ENCODE data around the gene ZNF770.

GRCh38 chr15:34976743-34977142, 11.3 kb downstream of the ZNF770 start:
- TF ChIP-seq EZH2phosphoT487 (IDR thresholded peaks at IDR 0.05): no peak
- no peak for TF ChIP-seq CTCF (IDR thresholded peaks at IDR 0.05)
- TF ChIP-seq EZH2 (IDR thresholded peaks at IDR 0.05): no peak
